ENCODE data around the gene FAM222A.

The FAM222A gene

GRCh38 chr12:109762071-109762672, 48.5 kb downstream of the FAM222A start:
- Histone ChIP-seq H3K27ac (ENCODE audit: extremely low read depth, low read depth, low read length) (no peak overlapping the region), H3K4me3 (ENCODE audit: low read depth, low read length) (no peak overlapping the region), H3K9me3 (ENCODE audit: control insufficient read depth, insufficient read depth, low read depth, low read length) (no peaks in the 10 kb centered on the region), H3K36me3 (ENCODE audit: control insufficient read depth in 2 of 2, insufficient read depth in 1 of 2, low read length in 2 of 2) (no peaks in the 10 kb centered on the region), H3K4me1 (ENCODE audit: control insufficient read depth, insufficient read depth, low read length) (no peaks in the 10 kb centered on the region)
- no peak for TF ChIP-seq PBX3 (CRISPR knock-in tag; IDR thresholded peaks at IDR 0.05)
- TF ChIP-seq ZNF335 (tag by site-specific recombination; conservative IDR thresholded peaks at IDR 0.05): no peak
- TF ChIP-seq ZBTB44 (tag by site-specific recombination; IDR thresholded peaks at IDR 0.05): no peak
- no peak for TF ChIP-seq PRDM6 (tag by site-specific recombination; IDR thresholded peaks at IDR 0.05)
- no peak for TF ChIP-seq ZNF658 (tag by site-specific recombination; IDR thresholded peaks at IDR 0.05)
- no peak for TF ChIP-seq ZNF580 (tag by site-specific recombination; IDR thresholded peaks at IDR 0.05)
- no peak for TF ChIP-seq BCL6B (tag by site-specific recombination; IDR thresholded peaks at IDR 0.05)
- TF ChIP-seq ZEB2 (tag by site-specific recombination; IDR thresholded peaks at IDR 0.05): no peak
- no peak for TF ChIP-seq ELK4 (IDR thresholded peaks at IDR 0.05; ENCODE audit: borderline replicate concordance, low read depth, low read length)
- TF ChIP-seq ZNF843 (tag by site-specific recombination; IDR thresholded peaks at IDR 0.05): no peak
- TF ChIP-seq ZNF398 (tag by site-specific recombination; IDR thresholded peaks at IDR 0.05): no peak
- TF ChIP-seq ZNF510 (tag by site-specific recombination; IDR thresholded peaks at IDR 0.05; ENCODE audit: insufficient replicate concordance): no peak
- TF ChIP-seq OVOL3 (tag by site-specific recombination; IDR thresholded peaks at IDR 0.05): no peak
- no peak for TF ChIP-seq SETDB1 (IDR thresholded peaks at IDR 0.05; ENCODE audit: insufficient read length, low read length)
- TF ChIP-seq ZNF639 (tag by site-specific recombination; IDR thresholded peaks at IDR 0.05): no peak
- TF ChIP-seq ZNF76 (tag by site-specific recombination; IDR thresholded peaks at IDR 0.05; ENCODE audit: borderline replicate concordance, low read depth): no peak
- ChIA-PET POLR2A (interaction anchor here (1.1 kb wide), 1 partner anchor 10 kb away, joined by 3 read pairs; no protein-coding TSS in a partner anchor), CTCF (interaction anchor here (0.7 to 5.4 kb wide), 3 partner anchors 12 to 22 kb away, joined by 3 to 30 read pairs (median 3); no protein-coding TSS in a partner anchor)

Data from HEK293 (cell line).